GM18520 (cell line): ENCODE measurements around the gene SV2C.

Source experiments
- ATAC-seq: cut with Tn5 transposase; IDR thresholded peaks from one replicate; pipeline ENCODE4 v1.9.1; 2021; ENCODE audit not compliant: unreplicated experiment

SV2C gene

GRCh38 chr5:76250463-76250862, 167.3 kb downstream of the SV2C start:
- no peak for ATAC-seq

DNA sequence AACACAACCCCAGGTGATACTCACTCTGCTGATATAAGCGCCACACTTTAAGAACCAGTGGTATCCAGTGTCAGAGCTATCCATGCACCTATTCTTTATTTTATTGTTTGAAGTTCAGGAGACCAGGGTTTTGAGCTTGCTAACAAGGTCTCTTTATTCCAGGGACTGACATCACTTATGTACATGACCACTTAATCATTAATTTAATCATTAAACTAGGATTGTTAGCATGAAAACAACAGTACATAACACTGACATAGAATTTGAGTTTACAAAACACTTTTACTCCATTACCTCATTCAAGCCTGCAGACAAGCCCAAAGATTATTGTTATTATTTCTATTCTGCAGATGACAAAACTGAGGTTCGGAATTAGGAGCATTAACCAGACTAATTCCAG, 168.5 kb downstream of the SV2C start:
- ATAC-seq: no peak

- no peak for ATAC-seq
Observed at GRCh38 chr5:76252437-76252836, 169.3 kb downstream of the SV2C start.

DNA sequence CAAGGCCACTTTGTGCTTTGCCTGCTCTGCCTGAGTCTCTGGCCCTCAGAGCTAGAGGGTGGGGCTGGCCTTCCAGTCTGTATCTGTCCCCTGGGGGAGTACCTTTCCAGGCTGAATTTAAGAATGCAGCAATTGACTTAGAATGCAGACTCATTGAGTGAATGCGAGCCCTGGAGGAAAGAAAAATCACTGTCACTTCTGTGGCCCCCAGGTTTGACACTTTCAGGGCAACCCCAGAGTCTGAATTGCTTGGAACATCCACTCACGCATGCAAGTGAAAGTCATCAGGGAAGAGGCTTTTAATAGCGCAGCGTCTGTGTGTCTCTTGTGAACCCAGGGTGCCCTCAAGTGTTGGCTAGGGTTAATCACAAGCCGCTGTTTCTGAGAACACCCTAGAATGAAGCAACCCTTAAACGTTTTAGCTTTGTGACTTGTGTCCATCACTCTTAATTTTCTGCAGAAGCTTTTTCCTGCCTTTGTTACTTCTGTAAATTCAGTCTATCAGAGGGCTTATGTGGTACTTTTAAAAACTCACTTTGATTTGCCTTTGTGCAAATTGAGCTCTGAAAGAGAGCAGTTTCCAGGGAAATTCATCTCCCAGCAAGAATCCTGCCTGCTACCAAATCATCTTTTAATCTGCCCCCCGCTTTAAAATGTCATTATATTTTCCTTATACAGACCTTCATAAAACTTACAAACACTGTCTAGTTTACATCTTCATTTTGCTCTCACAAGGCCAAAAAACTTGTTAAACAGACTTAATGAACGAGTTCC, 173.1 kb downstream of the SV2C start:
- ATAC-seq: peak; percentile 52

DNA sequence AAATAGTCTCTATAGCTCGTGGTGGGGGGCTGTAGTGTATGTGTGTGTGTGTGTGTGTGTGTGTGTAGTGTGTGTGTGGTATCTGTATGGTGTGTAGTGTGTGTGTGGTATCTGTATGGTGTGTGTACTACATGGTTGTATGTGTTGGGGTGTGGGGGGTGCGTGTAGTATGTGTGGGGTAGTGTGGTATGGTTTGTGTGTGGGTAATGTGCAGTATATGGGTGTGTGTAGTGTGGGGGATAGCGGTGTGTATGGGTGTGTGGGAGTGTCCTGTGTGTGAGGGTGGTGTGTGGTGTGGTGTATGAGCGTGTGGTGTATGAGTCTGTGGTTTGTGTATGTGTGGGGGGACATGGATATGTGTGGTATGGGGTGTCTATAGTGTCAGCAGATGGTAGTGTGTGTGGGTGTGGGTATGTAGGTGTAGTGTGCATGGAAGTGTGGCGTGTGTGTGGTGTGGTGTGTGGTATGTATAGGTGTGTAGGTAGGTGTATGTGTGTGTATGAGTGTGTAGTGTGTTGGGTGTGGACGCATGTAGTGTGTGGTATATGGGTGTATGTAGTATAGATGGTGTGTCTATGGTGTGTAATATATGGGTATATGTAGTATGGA, 174.1 kb downstream of the SV2C start:
- ATAC-seq: no peak

DNA sequence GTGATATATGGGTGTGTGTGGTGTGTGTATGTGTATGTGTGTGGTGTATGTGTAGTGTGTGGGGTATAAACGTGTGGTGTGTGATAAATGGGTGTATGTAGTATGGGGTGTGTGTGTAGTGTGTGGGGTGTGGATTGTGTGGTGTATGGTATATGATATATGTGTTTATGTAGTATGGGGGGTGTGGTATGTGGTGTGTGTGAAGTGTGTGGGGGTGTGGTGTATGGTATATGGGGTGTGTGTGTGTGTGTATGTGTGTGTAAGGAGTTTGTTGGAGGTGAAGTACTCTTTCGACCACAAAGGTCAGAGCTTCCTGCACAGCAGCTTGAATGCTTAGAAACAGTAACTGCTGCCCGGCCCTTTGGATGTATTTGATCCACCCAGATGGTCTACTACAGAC, 174.7 kb downstream of the SV2C start:
- ATAC-seq: no peak

- no peak for ATAC-seq
Observed at GRCh38 chr5:76264681-76265080, 181.5 kb downstream of the SV2C start.

GRCh38 chr5:76269259-76269931, 186.2 kb downstream of the SV2C start:
- ATAC-seq: no peak

DNA sequence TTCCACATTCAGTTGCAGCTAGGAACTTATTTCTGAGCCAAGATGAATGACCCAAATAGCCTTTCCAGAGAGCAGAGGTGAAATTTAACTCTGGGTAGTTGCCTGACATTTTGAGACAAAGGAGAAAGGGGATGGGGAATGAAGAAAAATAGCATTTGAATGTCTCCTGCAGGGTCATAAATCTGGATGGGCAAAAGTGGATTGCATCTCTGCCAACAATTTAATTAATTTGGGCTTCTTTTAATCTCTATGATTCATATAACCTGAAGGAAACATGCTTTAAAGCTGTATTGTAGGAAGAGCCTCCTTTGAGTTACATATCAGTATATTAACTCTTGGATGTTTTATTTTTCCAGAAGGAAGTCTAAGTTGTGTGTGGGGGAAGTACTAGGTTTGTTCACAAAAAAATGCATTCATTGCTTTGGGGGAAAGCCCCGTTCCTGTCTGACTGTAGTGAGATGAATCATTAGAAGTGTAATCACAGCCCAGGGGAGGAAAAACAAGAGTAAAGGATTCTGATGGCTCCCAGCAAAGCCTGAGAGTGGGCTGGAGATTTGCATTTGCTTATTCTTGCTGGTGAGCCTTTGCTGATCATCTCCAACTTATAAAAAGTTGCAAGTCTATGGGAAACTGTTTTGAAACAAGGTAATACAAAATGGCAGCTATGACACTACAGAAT, 186.9 kb downstream of the SV2C start:
- ATAC-seq: peak; percentile 37

- no peak for ATAC-seq
Observed at GRCh38 chr5:76271836-76272235, 188.7 kb downstream of the SV2C start.

DNA sequence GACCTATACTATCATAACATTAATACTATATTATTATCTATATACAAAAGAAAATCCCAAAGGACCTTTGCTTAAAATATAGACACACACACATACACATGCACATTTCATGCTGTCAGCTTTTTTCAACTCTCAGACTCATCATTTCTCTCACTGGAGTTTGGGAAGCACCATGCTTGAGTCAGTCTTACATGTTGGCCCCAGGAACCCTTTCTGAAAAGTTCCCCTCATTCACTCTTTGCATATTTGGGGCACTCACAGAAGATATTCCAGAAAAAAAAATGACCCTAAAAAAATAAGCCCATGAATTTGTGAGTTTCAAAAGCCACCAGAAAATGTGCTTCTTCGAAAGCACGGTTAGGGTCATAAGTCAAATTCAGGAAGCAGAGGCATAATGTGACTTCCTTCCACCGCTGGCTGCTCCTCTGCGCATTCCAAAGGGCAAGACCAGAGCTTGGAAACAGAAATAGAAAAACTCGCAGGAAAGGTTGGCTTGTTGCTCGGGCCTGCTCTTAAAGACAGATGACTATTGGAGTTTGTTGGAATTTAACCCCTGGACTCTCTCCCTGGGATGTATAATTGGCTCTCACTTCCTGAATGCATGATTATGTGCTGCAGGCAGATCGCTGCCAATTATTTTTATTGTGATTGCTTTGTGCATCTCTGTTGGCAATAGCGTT, 190.2 kb downstream of the SV2C start:
- ATAC-seq: no peak

DNA sequence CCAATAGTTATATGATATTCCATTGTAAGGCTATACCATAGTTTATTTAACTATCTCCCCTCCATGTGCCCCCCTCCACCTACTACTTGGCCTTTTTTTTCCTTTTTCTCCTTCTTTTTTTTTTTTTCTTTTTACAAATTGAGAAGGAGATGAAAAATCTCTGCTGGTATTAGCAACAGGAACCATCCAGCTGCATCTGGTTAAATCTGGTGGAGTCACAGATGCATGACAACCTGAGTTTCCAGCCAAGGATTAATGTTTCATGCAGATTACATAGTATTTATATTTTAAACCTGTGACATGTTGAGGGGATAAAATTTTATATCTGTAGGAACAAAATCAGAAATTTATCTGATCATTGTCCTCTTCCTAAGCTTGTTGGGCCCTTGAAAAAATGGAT, 191.4 kb downstream of the SV2C start:
- ATAC-seq: no peak

- ATAC-seq: no peak
Observed at GRCh38 chr5:76277736-76278135, 194.6 kb downstream of the SV2C start.

GRCh38 chr5:76278261-76278789, 195.1 kb downstream of the SV2C start:
- ATAC-seq: no peak

DNA sequence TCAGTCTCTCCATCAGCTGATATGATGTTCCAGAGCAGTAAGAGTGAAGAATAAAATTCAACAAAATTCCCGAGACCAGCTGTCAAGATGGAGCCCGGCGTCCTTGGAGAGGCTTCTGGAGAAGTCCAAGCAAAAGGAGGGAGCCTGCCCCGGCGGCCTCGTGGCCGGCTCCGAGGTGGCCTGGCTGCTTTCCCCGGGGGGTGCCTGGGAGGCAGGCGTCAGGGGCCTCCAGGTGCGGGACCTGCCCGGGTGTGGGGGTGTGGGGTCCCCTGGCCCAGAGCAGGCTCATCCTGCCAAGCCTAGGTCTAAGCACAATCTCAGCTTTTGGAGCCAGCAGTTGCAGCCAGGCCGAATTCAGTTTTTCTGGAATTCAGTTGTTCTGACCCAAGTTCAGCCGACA, 197.3 kb downstream of the SV2C start:
- no peak for ATAC-seq

DNA sequence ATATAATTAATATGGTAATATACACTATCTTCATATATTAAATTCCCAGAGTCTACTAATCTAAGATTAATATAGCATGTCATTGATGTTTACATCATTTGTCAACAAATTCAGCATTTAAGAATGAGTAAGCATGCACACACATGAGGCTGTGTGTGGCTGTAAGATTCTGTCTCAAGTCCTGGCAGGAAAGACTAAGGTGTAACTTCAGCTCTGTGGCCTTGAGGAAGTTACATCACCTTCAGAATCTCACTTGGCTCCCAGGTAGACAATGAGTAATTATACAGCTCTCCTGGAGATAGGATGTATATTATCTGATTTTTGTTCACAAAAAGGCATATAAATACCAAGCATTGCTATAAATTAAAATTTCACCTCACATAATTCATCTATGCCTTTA, 200.5 kb downstream of the SV2C start:
- ATAC-seq: no peak

DNA sequence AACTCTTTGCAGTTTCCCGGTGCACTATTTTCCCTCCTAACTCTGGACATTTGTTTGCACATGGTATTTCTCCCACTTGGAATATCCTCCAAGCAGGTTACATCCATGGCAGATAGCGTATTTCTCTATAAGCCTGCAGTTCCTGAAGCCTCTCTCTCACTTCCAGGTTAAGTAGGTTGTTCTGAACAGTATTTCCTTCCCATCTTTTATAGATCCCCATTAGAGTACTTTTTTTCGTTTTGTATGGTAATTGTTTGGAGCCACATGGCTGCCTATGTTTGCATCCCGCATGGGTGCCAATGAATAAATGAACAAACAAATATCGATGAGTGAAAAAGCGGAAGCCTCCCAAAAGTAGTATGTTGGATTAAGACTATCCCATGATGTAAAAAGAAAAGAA, 206.5 kb downstream of the SV2C start:
- no peak for ATAC-seq

GRCh38 chr5:76290321-76290757, 207.2 kb downstream of the SV2C start:
- no peak for ATAC-seq

DNA sequence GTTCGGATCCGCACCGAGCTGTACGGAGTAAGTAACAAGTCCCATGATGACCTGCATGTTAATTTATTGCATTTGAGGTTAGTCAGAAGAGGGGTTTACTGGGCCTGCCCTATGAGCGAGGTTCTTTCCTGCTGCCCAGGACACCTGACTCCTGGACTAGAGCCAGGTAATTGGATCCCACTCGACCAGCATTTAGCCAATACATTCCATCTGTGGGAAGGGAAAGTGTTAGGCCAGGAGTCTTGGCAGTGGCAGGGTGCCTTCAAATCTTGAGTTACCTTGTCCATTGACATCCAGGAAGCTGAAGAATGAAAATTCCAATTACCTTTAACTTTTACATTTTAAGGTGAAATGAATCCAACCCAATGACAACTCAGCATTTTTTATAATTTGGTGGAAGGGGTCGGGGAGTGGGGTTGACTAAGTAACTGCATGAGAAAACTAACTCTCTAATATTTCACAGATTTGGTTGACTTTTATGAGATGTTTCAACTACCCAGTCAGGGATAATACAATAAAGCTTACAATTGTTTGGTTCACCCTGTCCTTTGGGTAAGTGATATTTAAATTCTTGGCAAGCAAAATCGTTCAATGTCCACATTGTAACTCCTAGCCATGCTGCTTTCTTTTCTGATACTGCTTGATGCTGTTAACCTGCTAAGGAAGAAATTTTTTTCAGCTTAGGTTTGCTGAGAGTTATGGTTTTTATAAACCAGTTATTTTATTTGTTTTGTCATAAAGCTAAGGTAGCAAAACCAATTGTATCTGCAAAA, 208.3 kb downstream of the SV2C start:
- ATAC-seq: no peak
